Coronary artery (tissue), 2 donors: ENCODE results near the gene SPTBN4.
"Not testable (repeated sequence)": the region's sequence is repeated elsewhere in the genome, so short reads cannot be mapped to it uniquely, and the experiment has no call there.

Source experiments
- DNase-seq: peaks from one replicate; pipeline ENCODE4 v3.0.0-alpha.2; 2017; ENCODE audit warnings: low spot score
- H3K27ac ChIP-seq, 2 donors: fragments of 200-600 bp; sonication (generic); one replicate each; pipeline ENCODE4 v1.5.1; 2016 to 2019
- H3K4me3 ChIP-seq: fragments of 200-600 bp; sonication (generic); 2 replicates; pipeline ENCODE4 v1.5.1; 2016; ENCODE audit warnings: mild to moderate bottlenecking, moderate library complexity
- TF ChIP-seq, protein P1 (sequence below): fragments of 200-600 bp; sonication (generic); IDR thresholded peaks from one replicate; pipeline ENCODE4 v1.5.1; 2019; ENCODE audit warnings: antibody characterized with exemption

SPTBN4 gene

DNA sequence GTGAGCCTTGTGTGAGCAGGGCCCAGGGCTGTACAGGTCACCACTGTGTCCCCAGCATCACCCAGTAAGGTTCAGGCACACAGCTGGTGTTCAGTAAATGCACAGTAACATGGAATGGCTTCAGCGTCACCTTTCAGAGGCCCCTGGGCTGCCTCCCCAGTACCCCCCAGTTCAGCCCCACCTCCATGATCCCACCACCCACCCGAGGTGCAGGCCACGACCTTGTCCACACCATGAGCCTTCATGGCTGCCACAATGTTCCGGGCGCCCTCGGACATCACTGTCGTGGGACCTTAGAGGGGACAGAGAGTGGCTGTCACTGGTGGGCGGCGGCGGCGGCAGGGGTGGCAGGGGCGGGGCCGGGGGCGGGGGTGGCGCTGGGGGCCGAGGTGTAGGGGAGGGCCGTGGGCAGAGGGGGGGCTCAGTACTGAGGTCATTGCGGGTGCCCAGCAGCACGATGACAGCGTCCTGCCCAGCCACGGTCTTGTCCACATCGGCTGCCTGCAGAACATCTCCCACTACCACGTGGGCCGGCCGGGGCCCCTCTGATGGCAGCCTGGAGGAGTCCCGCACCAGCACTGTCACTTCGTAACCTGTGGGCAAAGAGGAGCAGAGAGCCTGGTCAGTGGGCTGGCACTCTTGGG lies 8.7 kb upstream of the SPTBN4 start:
- TF ChIP-seq, protein P1, sequence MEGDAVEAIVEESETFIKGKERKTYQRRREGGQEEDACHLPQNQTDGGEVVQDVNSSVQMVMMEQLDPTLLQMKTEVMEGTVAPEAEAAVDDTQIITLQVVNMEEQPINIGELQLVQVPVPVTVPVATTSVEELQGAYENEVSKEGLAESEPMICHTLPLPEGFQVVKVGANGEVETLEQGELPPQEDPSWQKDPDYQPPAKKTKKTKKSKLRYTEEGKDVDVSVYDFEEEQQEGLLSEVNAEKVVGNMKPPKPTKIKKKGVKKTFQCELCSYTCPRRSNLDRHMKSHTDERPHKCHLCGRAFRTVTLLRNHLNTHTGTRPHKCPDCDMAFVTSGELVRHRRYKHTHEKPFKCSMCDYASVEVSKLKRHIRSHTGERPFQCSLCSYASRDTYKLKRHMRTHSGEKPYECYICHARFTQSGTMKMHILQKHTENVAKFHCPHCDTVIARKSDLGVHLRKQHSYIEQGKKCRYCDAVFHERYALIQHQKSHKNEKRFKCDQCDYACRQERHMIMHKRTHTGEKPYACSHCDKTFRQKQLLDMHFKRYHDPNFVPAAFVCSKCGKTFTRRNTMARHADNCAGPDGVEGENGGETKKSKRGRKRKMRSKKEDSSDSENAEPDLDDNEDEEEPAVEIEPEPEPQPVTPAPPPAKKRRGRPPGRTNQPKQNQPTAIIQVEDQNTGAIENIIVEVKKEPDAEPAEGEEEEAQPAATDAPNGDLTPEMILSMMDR: no peak
- no peak overlapping the region for H3K4me3 ChIP-seq
- no peak for DNase-seq
- H3K27ac ChIP-seq: no peak overlapping the region

DNA sequence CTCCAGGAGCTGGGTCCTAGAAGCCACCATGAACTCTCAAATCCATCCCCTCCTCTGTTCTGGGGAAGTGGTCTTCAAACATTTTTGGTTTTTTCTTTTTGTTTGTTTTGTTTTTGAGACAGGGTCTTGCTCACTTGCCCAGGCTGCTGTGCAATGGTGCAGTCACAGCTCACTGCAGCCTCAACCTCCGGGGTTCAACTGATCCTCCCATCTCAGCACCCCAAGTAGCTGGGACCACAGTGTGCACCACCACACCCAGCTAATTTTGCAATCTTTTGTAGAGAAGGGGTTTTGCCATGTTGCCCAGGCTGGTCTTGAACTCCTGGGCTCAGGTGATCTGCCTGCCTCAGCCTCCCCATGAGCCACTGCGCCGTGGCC lies 8.2 kb upstream of the SPTBN4 start:
- H3K27ac ChIP-seq: no peak overlapping the region
- no peak for DNase-seq
- no peak overlapping the region for H3K4me3 ChIP-seq
- TF ChIP-seq, protein P1: no peak

DNA sequence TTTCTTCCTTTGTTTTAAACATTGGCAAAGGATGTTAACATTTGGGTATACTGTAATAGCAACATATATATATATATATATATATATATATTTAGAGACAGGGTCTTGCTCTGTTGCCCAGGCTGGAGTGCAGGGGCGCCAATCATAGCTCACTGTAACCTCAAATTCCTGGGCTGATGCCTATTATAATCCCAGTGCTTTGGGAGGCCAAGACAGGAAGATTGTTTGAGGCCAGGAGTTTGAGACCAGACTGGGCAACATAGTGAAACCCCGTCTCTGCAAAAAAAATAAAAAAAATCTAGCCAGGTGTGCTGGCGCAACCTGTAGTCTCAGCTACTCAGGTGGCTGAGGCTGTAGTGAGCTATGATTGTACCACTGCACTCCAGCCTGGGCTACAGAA lies 6.6 kb upstream of the SPTBN4 start:
- no peak overlapping the region for H3K4me3 ChIP-seq
- H3K27ac ChIP-seq: no peak overlapping the region
- TF ChIP-seq, protein P1: no peak
- DNase-seq: no peak

DNA sequence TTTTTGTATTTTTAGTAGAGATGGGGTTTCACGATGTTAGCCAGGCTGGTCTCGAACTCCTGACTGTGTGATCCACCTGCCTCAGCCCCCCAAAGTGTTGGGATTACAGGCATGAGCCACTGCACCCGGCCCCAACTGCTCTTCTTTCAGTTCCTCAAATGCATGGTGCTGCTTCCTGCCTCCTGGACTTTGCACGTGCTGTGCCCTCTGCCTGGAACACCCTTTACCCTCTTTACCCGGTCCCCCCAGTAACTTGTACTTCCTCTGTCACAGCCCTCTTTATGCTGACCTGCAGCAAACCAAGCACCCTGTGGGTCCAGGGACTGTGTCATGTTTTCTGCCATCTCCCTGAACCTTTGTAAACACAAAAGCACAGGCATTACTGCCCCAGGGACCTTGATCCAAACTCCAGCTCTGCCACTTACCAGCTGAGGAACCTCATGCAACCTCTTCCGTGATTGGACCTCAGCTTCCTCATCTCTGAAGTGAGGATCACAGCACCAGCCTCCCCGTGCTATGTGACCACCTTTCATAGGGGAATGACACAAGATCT lies 5.1 kb upstream of the SPTBN4 start:
- Histone ChIP-seq H3K27ac (peak overlapping the region in 1 of 2 donors; percentile 46), H3K4me3 (no peak overlapping the region)
- DNase-seq: no peak
- TF ChIP-seq, protein P1: no peak

DNA sequence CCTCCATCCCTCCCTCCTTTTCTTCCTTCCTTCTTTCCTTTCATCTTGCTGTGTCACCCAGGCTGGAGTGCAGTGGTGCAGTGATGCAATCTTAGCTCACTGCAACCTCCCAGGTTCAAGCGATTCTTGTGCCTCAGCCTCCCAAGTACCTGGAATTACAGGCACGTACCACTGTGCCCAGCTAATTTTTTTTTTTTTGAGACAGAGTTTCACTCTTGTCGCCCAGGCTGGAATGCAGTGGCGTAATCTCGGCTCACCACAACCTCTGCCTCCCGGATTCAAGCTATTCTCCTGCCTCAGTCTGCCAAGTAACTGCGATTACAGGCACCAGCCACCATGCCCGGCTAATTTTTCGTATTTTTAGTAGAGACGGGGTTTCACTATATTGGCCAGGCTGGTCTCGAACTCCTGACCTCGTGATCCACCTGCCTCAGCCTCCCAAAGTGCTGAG lies 3.2 kb upstream of the SPTBN4 start:
- peak overlapping the region; percentile 81 for H3K4me3 ChIP-seq
- H3K27ac ChIP-seq: peak overlapping the region; percentile 82 to 92
- not testable (repeated sequence) for DNase-seq

DNA sequence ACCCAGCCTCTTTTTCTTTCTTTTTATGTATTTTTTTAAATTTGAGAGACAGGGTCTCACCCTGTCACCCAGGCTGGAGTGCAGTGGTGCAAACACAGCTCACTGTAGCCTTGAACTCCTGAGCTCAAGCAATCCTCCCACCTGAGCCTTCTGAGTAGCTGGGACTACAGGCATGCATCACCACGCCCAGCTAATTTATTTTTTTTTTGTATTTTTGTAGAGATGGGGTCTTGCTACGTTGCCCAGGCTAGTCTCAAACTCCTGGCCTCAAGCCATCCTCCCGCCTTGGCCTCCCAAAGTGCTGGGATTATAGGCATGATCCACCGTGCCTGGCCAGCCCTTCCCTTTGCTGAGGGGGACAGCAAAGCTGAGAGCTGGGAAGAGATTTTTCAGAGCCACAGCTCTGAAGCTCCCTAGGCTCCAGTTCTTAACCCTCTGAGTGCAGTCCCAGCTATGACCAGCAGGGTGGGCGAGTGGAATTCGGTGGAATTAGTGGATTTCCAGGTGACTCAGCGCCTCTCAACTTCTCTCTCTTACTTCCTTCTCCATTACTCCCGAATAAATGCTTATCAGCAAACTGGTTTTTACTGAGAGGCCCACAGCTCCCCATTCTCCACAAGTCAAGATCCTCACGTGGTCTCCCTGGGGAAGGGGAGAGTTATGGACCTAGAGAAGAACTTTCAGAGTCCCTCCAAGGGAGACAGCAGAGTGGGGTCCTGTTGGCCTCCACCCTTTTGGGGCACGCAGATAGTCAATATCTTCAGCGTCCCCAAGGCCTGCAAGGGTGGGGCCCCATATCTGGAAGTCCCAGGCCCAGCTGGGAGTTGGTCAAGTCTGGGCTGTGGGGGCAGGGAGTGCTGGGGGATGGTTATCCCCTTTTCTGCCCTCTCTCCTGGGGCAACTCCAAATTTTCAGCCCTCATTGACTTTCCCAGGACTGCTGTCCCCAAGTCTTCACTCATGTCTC lies 2.5 kb upstream of the SPTBN4 start:
- Histone ChIP-seq H3K27ac (peak overlapping the region; percentile 92 to 93), H3K4me3 (peak overlapping the region; percentile 81)
- TF ChIP-seq, protein P1: peak; percentile 82
- peak; percentile 88 for DNase-seq

DNA sequence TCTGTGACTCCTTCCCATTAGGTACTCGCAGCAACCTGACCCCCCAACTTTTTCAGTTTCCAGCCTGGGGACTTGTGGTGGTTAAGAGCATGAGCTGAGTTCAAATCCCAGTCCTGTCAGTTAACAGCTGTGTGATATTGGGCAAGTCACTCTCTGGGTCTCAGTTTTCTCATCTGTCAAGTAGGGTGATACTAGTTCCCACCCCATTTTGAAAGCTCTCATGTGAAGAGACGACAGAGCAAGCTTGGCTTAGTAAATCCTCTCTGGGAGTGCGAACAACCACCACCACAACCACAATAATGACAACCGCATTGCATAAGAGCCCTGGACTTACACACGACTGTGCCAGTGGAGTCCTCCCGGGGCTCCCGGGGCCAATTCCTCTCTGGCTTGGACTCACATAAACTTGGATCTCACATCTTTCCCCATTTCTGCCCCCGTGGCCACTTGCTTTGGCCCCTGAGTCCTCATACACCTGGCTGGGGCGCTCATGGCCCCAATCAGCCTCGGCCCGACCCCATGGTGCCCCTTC lies 1.7 kb upstream of the SPTBN4 start:
- no peak for DNase-seq
- TF ChIP-seq, protein P1: no peak

More for the DNA sequence above, 1.7 kb upstream of the SPTBN4 start:
- H3K4me3 ChIP-seq: peak overlapping the region; percentile 81
- peak overlapping the region; percentile 92 to 93 for H3K27ac ChIP-seq
